Measurements from ENCODE around the gene CAGE1.
"Not testable (repeated sequence)": the region's sequence is repeated elsewhere in the genome, so short reads cannot be mapped to it uniquely, and the experiment has no call there.

CAGE1 gene

GRCh38 chr6:7341271-7341670 is 48.3 kb downstream of the CAGE1 start:
- no peak for DNase-seq (ENCODE audit: low read depth in 2 of 2, low spot score in 1 of 2)

- DNase-seq (ENCODE audit: low read depth in 2 of 2, low spot score in 1 of 2), result not testable (repeated sequence)
Observed at GRCh38 chr6:7339007-7339732, 50.4 kb downstream of the CAGE1 start.

GRCh38 chr6:7338031-7338430 is 51.5 kb downstream of the CAGE1 start:
- DNase-seq (ENCODE audit: low read depth in 2 of 2, low spot score in 1 of 2), result no peak

- DNase-seq (ENCODE audit: low read depth in 2 of 2, low spot score in 1 of 2), result no peak
Observed at GRCh38 chr6:7335519-7335918, 54.0 kb downstream of the CAGE1 start.

- DNase-seq (ENCODE audit: low read depth in 2 of 2, low spot score in 1 of 2), result no peak
Observed at GRCh38 chr6:7334685-7335084, 54.9 kb downstream of the CAGE1 start.

- DNase-seq (ENCODE audit: low read depth in 2 of 2, low spot score in 1 of 2), result no peak
Observed at GRCh38 chr6:7332090-7332745, 57.3 kb downstream of the CAGE1 start.

GRCh38 chr6:7331452-7331851 is 58.1 kb downstream of the CAGE1 start:
- DNase-seq (ENCODE audit: low read depth in 2 of 2, low spot score in 1 of 2), result no peak

GRCh38 chr6:7328243-7328642 is 61.3 kb downstream of the CAGE1 start:
- DNase-seq (ENCODE audit: low read depth in 2 of 2, low spot score in 1 of 2), result no peak

GRCh38 chr6:7325750-7326149 is 63.8 kb downstream of the CAGE1 start:
- DNase-seq (ENCODE audit: low read depth in 2 of 2, low spot score in 1 of 2), result no peak

GRCh38 chr6:7324520-7324919 is 65.0 kb downstream of the CAGE1 start:
- no peak for DNase-seq (ENCODE audit: low read depth in 2 of 2, low spot score in 1 of 2)

GRCh38 chr6:7323074-7323473 is 66.5 kb downstream of the CAGE1 start:
- DNase-seq (ENCODE audit: low read depth in 2 of 2, low spot score in 1 of 2), result no peak

- DNase-seq (ENCODE audit: low read depth in 2 of 2, low spot score in 1 of 2), result not testable (repeated sequence)
Observed at GRCh38 chr6:7321866-7322265, 67.7 kb downstream of the CAGE1 start.

- DNase-seq (ENCODE audit: low read depth in 2 of 2, low spot score in 1 of 2), result not testable (repeated sequence)
Observed at GRCh38 chr6:7319406-7319805, 70.1 kb downstream of the CAGE1 start.

- DNase-seq (ENCODE audit: low read depth in 2 of 2, low spot score in 1 of 2), result no peak
Observed at GRCh38 chr6:7317538-7317937, 72.0 kb downstream of the CAGE1 start.

- DNase-seq (ENCODE audit: low read depth in 2 of 2, low spot score in 1 of 2), result no peak
Observed at GRCh38 chr6:7316658-7317533, 72.6 kb downstream of the CAGE1 start.

- DNase-seq (ENCODE audit: low read depth in 2 of 2, low spot score in 1 of 2), result no peak
Observed at GRCh38 chr6:7315948-7316365, 73.6 kb downstream of the CAGE1 start.

GRCh38 chr6:7315087-7315947 is 74.2 kb downstream of the CAGE1 start:
- DNase-seq (ENCODE audit: low read depth in 2 of 2, low spot score in 1 of 2), result not testable (repeated sequence)

- no peak for DNase-seq (ENCODE audit: low read depth in 2 of 2, low spot score in 1 of 2)
Observed at GRCh38 chr6:7314414-7314813, 75.1 kb downstream of the CAGE1 start.

- DNase-seq (ENCODE audit: low read depth in 2 of 2, low spot score in 1 of 2), result no peak
Observed at GRCh38 chr6:7313505-7314165, 75.9 kb downstream of the CAGE1 start.

Measured in stimulated activated CD8-positive, alpha-beta memory T cell treated with anti-CD3 and anti-CD28 coated beads, Interleukin-4, amount 100 ng/mL, for 4 hours (primary cell).